SU-DHL-6 (cell line): ENCODE data around the gene DPM3.

Experiments used
- EZH2phosphoT487 ChIP-seq: fragments of 200-600 bp; sonication (generic), shearing (Covaris generic); conservative IDR thresholded peaks from 2 replicates; pipeline ENCODE4 v1.6.1; 2018; ENCODE audit warnings: mild to moderate bottlenecking, antibody characterized with exemption, low read length, moderate library complexity, mixed read lengths
- TF ChIP-seq, protein P1 (sequence below): fragments of 200-600 bp; sonication (generic); IDR thresholded peaks from one replicate; pipeline ENCODE4 v1.5.1; 2017; ENCODE audit warnings: antibody characterized with exemption, mild to moderate bottlenecking, low read length, moderate library complexity; ENCODE audit not compliant: insufficient read depth, poor library complexity, severe bottlenecking

DNA sequence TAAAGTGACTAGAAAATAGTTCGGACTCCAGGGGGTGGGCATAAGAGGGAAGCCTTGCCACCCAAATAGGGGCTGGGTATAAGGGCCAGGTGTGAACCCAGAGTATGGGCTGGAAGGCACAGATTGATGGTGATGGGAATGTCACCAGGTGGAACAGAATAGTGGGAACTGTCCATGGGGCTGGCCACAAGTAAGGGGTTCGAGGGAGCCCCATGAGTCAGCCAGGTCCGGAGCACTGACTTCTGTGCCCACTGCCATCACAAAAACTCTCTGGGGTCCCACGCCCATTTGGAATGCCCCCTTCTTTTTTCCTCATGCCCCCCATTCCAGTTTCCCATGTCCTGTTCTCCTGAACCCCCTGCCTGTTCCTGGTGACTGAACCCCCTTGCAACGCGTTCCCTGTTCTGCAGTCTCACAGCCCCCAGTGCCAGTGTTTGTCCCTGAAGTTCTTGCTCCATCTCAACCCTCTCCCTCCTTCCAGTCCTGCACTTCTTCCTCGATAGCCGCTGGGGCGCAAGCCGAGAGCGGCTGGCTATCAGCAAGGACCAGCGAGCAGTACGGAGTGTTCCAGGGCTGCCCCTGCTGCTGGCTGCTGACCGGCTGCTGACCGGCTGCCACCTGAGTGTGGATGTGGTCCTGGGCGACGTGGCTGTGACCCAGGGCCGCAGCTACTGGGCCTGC, 41.2 kb upstream of the DPM3 start:
- TF ChIP-seq, protein P1, sequence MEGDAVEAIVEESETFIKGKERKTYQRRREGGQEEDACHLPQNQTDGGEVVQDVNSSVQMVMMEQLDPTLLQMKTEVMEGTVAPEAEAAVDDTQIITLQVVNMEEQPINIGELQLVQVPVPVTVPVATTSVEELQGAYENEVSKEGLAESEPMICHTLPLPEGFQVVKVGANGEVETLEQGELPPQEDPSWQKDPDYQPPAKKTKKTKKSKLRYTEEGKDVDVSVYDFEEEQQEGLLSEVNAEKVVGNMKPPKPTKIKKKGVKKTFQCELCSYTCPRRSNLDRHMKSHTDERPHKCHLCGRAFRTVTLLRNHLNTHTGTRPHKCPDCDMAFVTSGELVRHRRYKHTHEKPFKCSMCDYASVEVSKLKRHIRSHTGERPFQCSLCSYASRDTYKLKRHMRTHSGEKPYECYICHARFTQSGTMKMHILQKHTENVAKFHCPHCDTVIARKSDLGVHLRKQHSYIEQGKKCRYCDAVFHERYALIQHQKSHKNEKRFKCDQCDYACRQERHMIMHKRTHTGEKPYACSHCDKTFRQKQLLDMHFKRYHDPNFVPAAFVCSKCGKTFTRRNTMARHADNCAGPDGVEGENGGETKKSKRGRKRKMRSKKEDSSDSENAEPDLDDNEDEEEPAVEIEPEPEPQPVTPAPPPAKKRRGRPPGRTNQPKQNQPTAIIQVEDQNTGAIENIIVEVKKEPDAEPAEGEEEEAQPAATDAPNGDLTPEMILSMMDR, result no peak
- no peak for TF ChIP-seq EZH2phosphoT487
